B cell (primary cell): Measurements from ENCODE around the gene SLC6A4. TPM values are rescaled to one million over a fixed set of nuclear protein-coding genes. Genes with fewer than 3 reads are reported as not detected.

Source experiments
- ATAC-seq: fragments of 200-7000 bp; cut with Tn5 transposase; one replicate; pipeline ENCODE4 v1.10.0; 2021; ENCODE audit warnings: low read depth, mild to moderate bottlenecking, moderate number of reproducible peaks, moderate library complexity
- CTCF ChIA-PET: fragments of 350-600 bp; sonication (Branson Sonifier 250); formaldehyde crosslinking; loops from one replicate; lab custom pipeline; 2021; ENCODE audit warnings: antibody characterized with exemption, inconsistent platforms; lab: Charles Lee
- POLR2A ChIA-PET: fragments of 350-600 bp; sonication (Branson Sonifier 250); formaldehyde crosslinking; loops from one replicate; lab custom pipeline; 2021; ENCODE audit warnings: antibody characterized with exemption; lab: Charles Lee
- DNase-seq: peaks from one replicate; pipeline ENCODE4 v3.0.0; 2013
- H2AFZ ChIP-seq: 2 replicates; pipeline ENCODE4 v1.6.1; 2012; ENCODE audit warnings: mild to moderate bottlenecking, low read depth, low read length; ENCODE audit not compliant: insufficient read depth, poor library complexity, severe bottlenecking
- H3K27ac ChIP-seq, 2 donors: 1 replicate in 1 of 2; 2 replicates in 1 of 2; pipeline ENCODE4 v1.5.1; 2012 to 2013; ENCODE audit warnings: low read length in 2 of 2, mild to moderate bottlenecking in 2 of 2, moderate library complexity in 1 of 2
- H3K27me3 ChIP-seq, 4 experiments: fragments of 200-600 bp in 1 of 4; sonication (generic) in 1 of 4; replicated peaks in 1 of 4; 1 replicate in 2 of 4; 2 replicates in 2 of 4; pipeline versions ENCODE4 v1.6.1 to v1.7.0; 2013 to 2016; ENCODE audit warnings: low read length in 3 of 4, mild to moderate bottlenecking in 2 of 4, mixed read lengths in 1 of 4, moderate library complexity in 1 of 4; ENCODE audit not compliant: insufficient read depth in 4 of 4, control insufficient read depth in 3 of 4; ENCODE audit errors: control extremely low read depth in 1 of 4
- H3K36me3 ChIP-seq, 2 experiments: replicated peaks in 1 of 2; 1 replicate in 1 of 2; 2 replicates in 1 of 2; pipeline versions ENCODE4 v1.6.1 to v1.7.1; 2013; ENCODE audit warnings: low read length in 1 of 2; ENCODE audit not compliant: insufficient read depth in 2 of 2, control insufficient read depth in 1 of 2; ENCODE audit errors: control extremely low read depth in 1 of 2, extremely low read depth in 1 of 2
- H3K4me1 ChIP-seq, 2 donors: fragments of 200-600 bp in 1 of 2; sonication (generic) in 1 of 2; 1 replicate in 1 of 2; 2 replicates in 1 of 2; pipeline versions ENCODE4 v1.5.1 to v1.6.1; 2013 to 2017; ENCODE audit warnings: low read length in 2 of 2; ENCODE audit not compliant: control insufficient read depth in 2 of 2, insufficient read depth in 2 of 2
- H3K4me2 ChIP-seq: replicated peaks from 2 replicates; pipeline ENCODE3; 2012; ENCODE audit warnings: mild to moderate bottlenecking, low read depth, low read length; ENCODE audit not compliant: poor library complexity, severe bottlenecking
- H3K4me3 ChIP-seq, 5 experiments: fragments of 200-600 bp in 1 of 5; sonication (generic) in 1 of 5; 1 replicate in 3 of 5; 2 replicates in 2 of 5; pipeline versions ENCODE4 v1.5.1 to v1.7.0; 2011 to 2016; ENCODE audit warnings: low read length in 4 of 5, mild to moderate bottlenecking in 4 of 5, low read depth in 2 of 5, control low read depth in 1 of 5, moderate library complexity in 1 of 5; ENCODE audit not compliant: insufficient read depth in 1 of 5; ENCODE audit errors: control extremely low read depth in 1 of 5, extremely low read depth in 1 of 5
- H3K79me2 ChIP-seq: fragments of 200-600 bp; sonication (generic); one replicate; pipeline ENCODE4 v1.6.0; 2016; ENCODE audit warnings: low read length; ENCODE audit not compliant: control insufficient read depth, insufficient read depth
- H3K9ac ChIP-seq: fragments of 200-600 bp; sonication (generic); 2 replicates; pipeline ENCODE4 v1.6.1; 2017; ENCODE audit warnings: mild to moderate bottlenecking, low read length, moderate library complexity
- H3K9me3 ChIP-seq, 3 donors: one replicate each; pipeline versions ENCODE4 v1.6.1 to v1.7.1; 2013; ENCODE audit warnings: low read length in 2 of 3; ENCODE audit not compliant: control insufficient read depth in 2 of 3, insufficient read depth in 1 of 3; ENCODE audit errors: control extremely low read depth in 1 of 3
- H4K20me1 ChIP-seq: 2 replicates; pipeline ENCODE4 v1.6.0; 2012; ENCODE audit warnings: mild to moderate bottlenecking, low read length; ENCODE audit not compliant: insufficient read depth, control insufficient read depth, poor library complexity, severe bottlenecking
- H3K27ac Mint-ChIP-seq: one replicate; pipeline ENCODE4 v1.8.0; 2021; ENCODE audit warnings: mixed read lengths
- H3K27me3 Mint-ChIP-seq: one replicate; pipeline ENCODE4 v1.8.0; 2021; ENCODE audit warnings: mixed read lengths
- H3K4me1 Mint-ChIP-seq: one replicate; pipeline ENCODE4 v1.8.0; 2021; ENCODE audit warnings: mixed read lengths
- H3K4me3 Mint-ChIP-seq: one replicate; pipeline ENCODE4 v1.8.0; 2021; ENCODE audit warnings: mixed read lengths
- H3K9me3 Mint-ChIP-seq: one replicate; pipeline ENCODE4 v1.8.0; 2022; ENCODE audit warnings: mixed read lengths; ENCODE audit not compliant: insufficient read depth
- CTCF ChIP-seq: fragments of 200-600 bp; IDR thresholded peaks from one replicate; pipeline ENCODE4 v1.8.0; 2022; ENCODE audit warnings: antibody characterized with exemption, mild to moderate bottlenecking
- EZH2 ChIP-seq: IDR thresholded peaks from 2 replicates; pipeline ENCODE4 v1.6.1; 2012; ENCODE audit warnings: borderline replicate concordance, low read depth, mild to moderate bottlenecking, moderate library complexity, low read length; ENCODE audit not compliant: insufficient read depth, poor library complexity, severe bottlenecking
- WGBS: methylation state at CpG from one replicate; pipeline ENCODE4 v1.1.5; 2013; ENCODE audit warnings: missing lambda C conversion rate; ENCODE audit not compliant: insufficient coverage; 5-methylcytosine and 5-hydroxymethylcytosine counted together
- intact Hi-C: fragments of 100-400 bp; cut with micrococcal nuclease; formaldehyde crosslinking; loops from one replicate; pipeline ENCODE4 v1.10.0; 2022
- polyA plus RNA-seq: library from polyadenylated mRNA; depleted of rRNA; stranded (reverse); fragments of >200 nt; gene quantifications from 2 replicates; pipeline ENCODE4 v1.2.3, GENCODE V29; 2012
- total RNA-seq, 2 donors: library from RNA; stranded (reverse); fragments of 120-200 nt in 1 of 2; gene quantifications; 1 replicate in 1 of 2; 2 replicates in 1 of 2; pipeline versions ENCODE4 v1.2.3 to v1.2.4, GENCODE V29; 2013 to 2022

Gene SLC6A4
- total and polyA plus RNA-seq, 2 donors (not counting 1 experiment from before 2014, with no cell fraction given) = not detected

DNA sequence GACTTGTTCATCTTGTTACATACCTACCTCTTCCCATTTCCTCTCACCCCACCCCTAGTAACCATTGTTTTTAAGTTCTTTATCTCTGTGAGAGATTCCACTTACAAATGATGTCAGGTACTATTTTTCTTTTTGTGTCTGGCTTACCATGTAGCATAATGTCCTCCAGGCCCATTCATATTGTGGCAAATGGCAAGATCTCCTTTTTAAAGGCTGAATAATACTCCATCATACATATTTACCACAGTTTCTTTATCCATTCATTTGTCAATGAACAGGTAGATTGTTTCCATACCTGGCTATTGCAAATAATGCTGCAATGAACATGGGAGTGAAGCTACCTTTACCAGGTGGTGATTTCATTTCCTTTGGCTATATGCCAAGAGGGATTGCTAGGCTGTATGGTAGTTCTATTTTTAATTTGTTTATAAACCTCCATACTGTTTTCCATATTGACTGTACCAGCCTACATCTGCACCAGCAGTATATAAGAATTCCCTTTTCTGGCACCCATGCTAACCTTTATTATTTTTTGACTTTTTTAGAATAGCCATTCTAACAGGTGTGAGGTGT is 65.0 kb downstream of the SLC6A4 start:
- H3K27me3 Mint-ChIP-seq = no peaks in the 10 kb centered on the region
- Histone ChIP-seq H3K4me3 (no peak overlapping the region), H3K36me3 (peaks cover 5 to 17% of the 10 kb centered on the region in 2 experiments), H3K9me3 (no peaks in the 10 kb centered on the region), H3K27ac (no peak overlapping the region), H3K4me2 (no peak overlapping the region), H3K4me1 (peaks cover under 1 to 11% of the 10 kb centered on the region in 2 donors), H3K9ac (no peak overlapping the region), H2AFZ (no peak overlapping the region), H4K20me1 (no peaks in the 10 kb centered on the region), H3K79me2 (peaks cover 24% of the 10 kb centered on the region), H3K27me3 (no peaks in the 10 kb centered on the region)
- H3K27ac Mint-ChIP-seq = no peak overlapping the region
- ChIA-PET POLR2A (interaction anchor here (0.7 kb wide), 1 partner anchor 34 kb away, joined by 5 read pairs; no protein-coding TSS in a partner anchor), CTCF (interaction anchor here (0.6 to 1.3 kb wide), 2 partner anchors 24 to 391 kb away, joined by 3 read pairs; no protein-coding TSS in a partner anchor)
- H3K9me3 Mint-ChIP-seq = no peaks in the 10 kb centered on the region
- H3K4me3 Mint-ChIP-seq = no peak overlapping the region
- H3K4me1 Mint-ChIP-seq = peaks cover 18% of the 10 kb centered on the region
- no peak for TF ChIP-seq EZH2
- TF ChIP-seq CTCF = no peak
- intact Hi-C loops = no loop called here
- DNase-seq (no peak), ATAC-seq (no peak)

GRCh38 chr17:30165960-30166359 is 69.5 kb downstream of the SLC6A4 start:
- no CpG with 5 or more reads among the region's 1 CpG for WGBS
- Histone ChIP-seq H3K4me2 (peak overlapping the region; percentile 48), H3K36me3 (peaks cover 9% of the 10 kb centered on the region in 2 experiments), H3K9ac (peak overlapping the region; percentile 10), H3K27ac (peak overlapping the region; percentile 4 to 67), H3K9me3 (peaks cover 0 to under 1% (median 0%) of the 10 kb centered on the region in 3 donors), H3K27me3 (no peaks in the 10 kb centered on the region), H4K20me1 (no peaks in the 10 kb centered on the region), H3K79me2 (peaks cover 63% of the 10 kb centered on the region), H3K4me1 (peaks cover 5 to 16% of the 10 kb centered on the region in 2 donors), H2AFZ (peak overlapping the region; percentile 58), H3K4me3 (peak overlapping the region in 1 of 5 experiments; percentile 15)
- intact Hi-C loops = loop anchor here (5.0 kb wide), 1 partner anchor 34 kb away; no protein-coding TSS in a partner anchor
- H3K27ac Mint-ChIP-seq = no peak overlapping the region
- H3K4me3 Mint-ChIP-seq = peak overlapping the region; percentile 15
- POLR2A ChIA-PET = no interaction called here
- ATAC-seq (no peak), DNase-seq (peak; percentile 23)
- peaks cover 28% of the 10 kb centered on the region for H3K4me1 Mint-ChIP-seq
- no peaks in the 10 kb centered on the region for H3K9me3 Mint-ChIP-seq
- CTCF ChIA-PET = interaction anchor here (1.1 to 1.6 kb wide), 3 partner anchors 41 to 72 kb away, joined by 3 to 4 read pairs (median 3); no protein-coding TSS in a partner anchor
- no peaks in the 10 kb centered on the region for H3K27me3 Mint-ChIP-seq
- no peak for TF ChIP-seq CTCF
